Bronchial epithelial cell (primary cell): ENCODE measurements around the gene DMAP1. TPM values are rescaled to one million over a fixed set of nuclear protein-coding genes. Genes with fewer than 3 reads are reported as not detected.

ENCODE experiments used
- DNase-seq: peaks from one replicate; pipeline ENCODE4 v3.0.0-alpha.2; 2010; ENCODE audit warnings: low read depth
- FAIRE-seq: peaks from 2 replicates; lab custom pipeline; 2011; peaks lifted over from hg19 to GRCh38; lab: Jason Lieb, UNC
- H3K27me3 ChIP-seq: 2 replicates; pipeline ENCODE4 v1.5.1; 2011; ENCODE audit warnings: low read length; ENCODE audit not compliant: control insufficient read depth, insufficient read depth
- H3K36me3 ChIP-seq: 2 replicates; pipeline ENCODE4 v1.5.1; 2011; ENCODE audit warnings: low read length; ENCODE audit not compliant: control insufficient read depth, insufficient read depth
- H3K4me3 ChIP-seq: 2 replicates; pipeline ENCODE4 v1.5.1; 2011; ENCODE audit warnings: mild to moderate bottlenecking, low read depth, low read length, control low read depth
- CTCF ChIP-seq: IDR thresholded peaks from 2 replicates; pipeline ENCODE4 v1.5.1; 2011; ENCODE audit warnings: mild to moderate bottlenecking, moderate library complexity, low read length, control low read depth, inconsistent platforms; ENCODE audit not compliant: insufficient read depth, severe bottlenecking
- total RNA-seq: library from RNA; depleted of rRNA; stranded (reverse); fragments of >200 nt; gene quantifications from 2 replicates; pipeline ENCODE4 v1.2.1, GENCODE V29; 2014

DMAP1 gene
- total RNA-seq, 1 donor from 2014 or later = 21.9 TPM

GRCh38 chr1:44223187-44223610, 9.9 kb downstream of the DMAP1 start:
- Histone ChIP-seq H3K36me3 (peaks cover 22% of the 10 kb centered on the region), H3K4me3 (no peak overlapping the region), H3K27me3 (no peaks in the 10 kb centered on the region)
- FAIRE-seq (no peak), DNase-seq (no peak)
- no peak for TF ChIP-seq CTCF

DNA sequence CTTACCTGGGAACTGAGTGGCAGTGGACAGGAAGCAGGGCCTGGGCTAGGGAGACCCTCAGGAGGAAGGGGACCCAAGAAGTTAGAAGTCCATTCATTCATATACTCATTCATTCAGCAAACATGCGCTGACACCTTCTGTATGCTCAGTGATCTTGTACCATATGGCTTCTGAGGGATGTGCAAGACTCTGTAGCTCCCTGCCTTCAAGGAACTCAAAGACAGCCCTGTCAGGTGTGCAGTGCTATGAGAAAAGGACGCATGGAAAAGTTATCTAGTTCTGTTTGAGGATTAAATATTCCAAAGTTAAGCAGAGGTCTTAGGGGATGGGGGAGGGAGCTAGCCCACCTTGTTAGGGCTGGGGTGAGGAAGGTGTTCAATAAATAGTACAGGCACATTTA, 12.5 kb downstream of the DMAP1 start:
- Histone ChIP-seq H3K27me3 (no peaks in the 10 kb centered on the region), H3K4me3 (no peak overlapping the region), H3K36me3 (peaks cover 8% of the 10 kb centered on the region)
- TF ChIP-seq CTCF = no peak
- FAIRE-seq (no peak), DNase-seq (no peak)

- peaks cover 4% of the 10 kb centered on the region for H3K36me3 ChIP-seq
- no peaks in the 10 kb centered on the region for H3K27me3 ChIP-seq
- TF ChIP-seq CTCF = no peak
- H3K4me3 ChIP-seq = no peak overlapping the region
- DNase-seq (no peak), FAIRE-seq (no peak)
These were observed 13.9 kb downstream of the DMAP1 start for GRCh38 chr1:44227211-44227610.

DNA sequence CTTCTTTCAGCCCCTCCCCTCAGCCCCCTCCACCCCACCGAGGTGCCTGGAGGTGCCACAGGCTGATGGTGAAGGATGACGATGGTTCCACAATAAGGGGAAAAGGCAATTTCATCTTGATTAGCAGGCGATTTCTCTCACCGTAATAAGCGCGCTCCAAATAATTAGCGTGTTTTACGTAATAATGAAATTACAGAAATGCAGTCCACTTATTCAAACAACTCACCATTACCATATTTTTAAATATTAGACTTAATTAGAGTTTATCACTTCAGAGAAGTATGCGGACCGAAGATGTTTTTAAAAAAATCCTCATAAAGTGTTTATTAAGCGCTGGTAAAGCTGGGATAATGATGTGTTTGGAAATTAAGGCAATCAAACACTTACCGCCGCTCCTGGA, 14.9 kb downstream of the DMAP1 start:
- FAIRE-seq (no peak), DNase-seq (no peak)
- TF ChIP-seq CTCF = no peak
- peaks cover 4% of the 10 kb centered on the region for H3K36me3 ChIP-seq
- H3K27me3 ChIP-seq = no peaks in the 10 kb centered on the region
- no peak overlapping the region for H3K4me3 ChIP-seq

DNA sequence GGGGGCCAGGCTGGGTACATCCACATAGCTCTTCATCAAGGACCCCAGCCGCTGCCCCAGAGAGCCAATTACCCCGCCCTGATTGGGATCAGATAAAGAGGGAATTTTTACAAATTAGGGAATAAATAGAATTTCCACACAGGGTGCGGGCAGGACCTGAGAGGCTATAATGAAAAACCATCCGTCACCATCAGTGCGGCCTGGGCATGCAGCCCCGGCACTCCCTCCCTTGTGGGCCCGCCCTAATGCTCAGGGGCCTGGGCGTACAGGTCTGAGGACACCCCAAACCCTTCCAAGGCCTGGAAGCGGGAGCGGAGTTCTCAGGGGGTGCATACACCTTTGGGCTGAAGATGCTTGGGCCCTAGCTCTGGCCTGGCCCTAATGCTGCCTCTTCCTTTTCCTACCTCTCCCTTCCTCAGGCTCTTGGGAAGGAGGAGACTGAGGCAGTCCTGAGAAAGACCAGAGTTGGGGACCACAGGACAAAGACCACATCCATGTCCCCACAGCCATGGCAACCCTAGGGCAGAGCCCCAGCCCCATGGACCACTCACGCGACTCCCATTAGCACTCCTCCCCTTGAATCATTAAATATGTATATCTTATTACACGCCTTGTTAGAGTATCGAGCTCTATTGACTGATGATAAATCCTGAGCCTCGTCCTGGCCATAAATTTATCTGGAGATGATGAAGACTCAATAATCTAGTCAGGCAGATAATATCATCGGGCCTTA, 16.3 kb downstream of the DMAP1 start:
- no peak overlapping the region for H3K4me3 ChIP-seq
- TF ChIP-seq CTCF = no peak
- H3K27me3 ChIP-seq = no peaks in the 10 kb centered on the region
- no peak for FAIRE-seq
- no peak for DNase-seq
- H3K36me3 ChIP-seq = peaks cover 4% of the 10 kb centered on the region

GRCh38 chr1:44230796-44231195, 17.5 kb downstream of the DMAP1 start:
- no peak for FAIRE-seq
- Histone ChIP-seq H3K36me3 (peaks cover 2% of the 10 kb centered on the region), H3K4me3 (no peak overlapping the region), H3K27me3 (no peaks in the 10 kb centered on the region)
- no peak for DNase-seq
- TF ChIP-seq CTCF = no peak
